Measurements from ENCODE around the gene METTL26.
"Not testable (repeated sequence)": the region's sequence is repeated elsewhere in the genome, so short reads cannot be mapped to it uniquely, and the experiment has no call there.

METTL26 gene

DNA sequence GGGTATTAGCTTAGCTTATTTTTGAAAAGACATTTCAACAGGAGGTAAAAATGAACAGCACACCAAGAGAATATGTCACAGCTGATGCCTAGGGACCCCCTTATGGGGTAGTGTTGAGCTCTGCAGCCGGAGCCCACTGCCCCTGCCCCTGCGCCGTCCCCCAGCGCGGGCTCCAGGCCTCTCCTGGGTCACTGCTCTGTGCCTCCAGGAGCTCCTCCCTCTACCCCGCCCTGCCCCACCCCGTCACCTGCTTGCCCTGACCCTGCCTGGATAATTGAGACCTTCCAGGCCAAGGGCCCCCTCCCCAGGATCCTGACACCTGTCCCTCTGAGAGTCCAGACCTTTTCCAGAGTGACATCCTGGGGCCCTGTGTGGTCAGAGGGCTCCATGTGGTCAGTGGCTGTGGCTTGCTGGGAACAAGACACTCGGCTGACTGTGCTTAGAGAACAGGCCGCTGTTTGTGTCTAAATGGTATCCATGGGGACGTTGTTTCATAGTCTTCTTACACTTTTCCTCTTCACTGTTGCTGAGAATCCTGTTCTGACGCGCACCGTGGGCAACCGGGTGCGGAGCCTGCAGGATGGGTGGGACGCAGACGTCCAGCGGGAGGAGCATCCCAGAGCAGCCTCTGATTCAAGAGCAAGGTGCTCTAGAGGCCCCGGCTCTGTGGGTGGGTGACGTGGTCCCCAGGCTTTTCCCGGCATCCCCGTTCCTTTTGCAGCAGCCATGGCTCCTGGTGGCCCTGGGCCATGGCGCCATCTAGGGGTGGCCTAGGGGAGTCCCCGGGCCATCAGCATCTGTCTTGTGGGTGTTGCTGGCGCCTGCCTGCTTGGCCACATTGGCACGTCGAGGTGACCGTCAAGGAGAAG lies 25.4 kb downstream of the METTL26 start:
- Histone ChIP-seq H3K4me3 (ENCODE audit: low read depth in 1 of 5, low read length in 5 of 5) (no peak overlapping the region), H3K27ac (ENCODE audit: low read depth, low read length) (no peak overlapping the region)

GRCh38 chr16:609984-610383 lies 26.1 kb downstream of the METTL26 start:
- Histone ChIP-seq H3K36me3 (ENCODE audit: control insufficient read depth in 5 of 5, insufficient read depth in 5 of 5, low read length in 5 of 5) (peaks cover 0 to 11% (median 4%) of the 10 kb centered on the region in 5 donors), H3K27ac (ENCODE audit: low read depth, low read length) (no peak overlapping the region), H3K4me1 (ENCODE audit: control insufficient read depth in 5 of 5, insufficient read depth in 5 of 5, low read length in 5 of 5) (peaks cover 0 to 4% (median 0%) of the 10 kb centered on the region in 5 donors), H3K27me3 (ENCODE audit: control insufficient read depth in 5 of 5, insufficient read depth in 4 of 5, low read length in 5 of 5) (no peaks in the 10 kb centered on the region), H3K9ac (ENCODE audit: low read length in 5 of 5) (no peak overlapping the region), H3K4me3 (ENCODE audit: low read depth in 1 of 5, low read length in 5 of 5) (no peak overlapping the region), H3K9me3 (ENCODE audit: control insufficient read depth in 5 of 5, low read length in 5 of 5) (peaks cover 0 to 4% (median 0%) of the 10 kb centered on the region in 5 donors)

More for the DNA sequence above, 25.4 kb downstream of the METTL26 start:
- Histone ChIP-seq H3K9ac (ENCODE audit: low read length in 5 of 5) (no peak overlapping the region), H3K9me3 (ENCODE audit: control insufficient read depth in 5 of 5, low read length in 5 of 5) (no peaks in the 10 kb centered on the region), H3K27me3 (ENCODE audit: control insufficient read depth in 5 of 5, insufficient read depth in 4 of 5, low read length in 5 of 5) (no peaks in the 10 kb centered on the region), H3K4me1 (ENCODE audit: control insufficient read depth in 5 of 5, insufficient read depth in 5 of 5, low read length in 5 of 5) (peaks cover 0 to 4% (median 0%) of the 10 kb centered on the region in 5 donors), H3K36me3 (ENCODE audit: control insufficient read depth in 5 of 5, insufficient read depth in 5 of 5, low read length in 5 of 5) (peaks cover 0 to 11% (median 4%) of the 10 kb centered on the region in 5 donors)

DNA sequence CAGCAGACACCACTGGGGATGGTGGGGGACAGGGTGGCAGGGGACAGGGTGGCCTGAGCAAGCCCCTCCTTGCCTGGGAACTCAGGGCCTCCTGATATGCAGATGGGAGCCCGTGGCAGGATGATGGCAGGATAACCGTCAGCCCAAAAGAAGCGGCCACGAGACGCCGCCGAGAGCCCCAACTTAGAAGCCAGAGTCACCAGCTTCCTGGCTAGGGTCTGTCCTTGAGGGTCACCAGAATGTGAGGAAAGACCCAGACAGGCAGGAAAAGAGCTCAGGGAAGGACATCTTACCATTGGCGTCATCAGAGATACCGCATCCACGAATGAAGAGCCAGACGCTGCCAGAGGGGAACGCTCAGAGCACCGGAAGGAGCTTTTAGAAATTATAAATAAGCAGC lies 26.8 kb downstream of the METTL26 start:
- H3K27ac ChIP-seq (ENCODE audit: low read depth, low read length), result no peak overlapping the region
- no peak overlapping the region for H3K9ac ChIP-seq (ENCODE audit: low read length in 5 of 5)
- no peaks in the 10 kb centered on the region for H3K27me3 ChIP-seq (ENCODE audit: control insufficient read depth in 5 of 5, insufficient read depth in 4 of 5, low read length in 5 of 5)
- H3K9me3 ChIP-seq (ENCODE audit: control insufficient read depth in 5 of 5, low read length in 5 of 5), result peaks cover 0 to 6% (median 0%) of the 10 kb centered on the region in 5 donors
- peaks cover 0 to 5% (median 4%) of the 10 kb centered on the region in 5 donors for H3K36me3 ChIP-seq (ENCODE audit: control insufficient read depth in 5 of 5, insufficient read depth in 5 of 5, low read length in 5 of 5)
- H3K4me1 ChIP-seq (ENCODE audit: control insufficient read depth in 5 of 5, insufficient read depth in 5 of 5, low read length in 5 of 5), result peaks cover 0 to 4% (median 0%) of the 10 kb centered on the region in 5 donors
- no peak overlapping the region for H3K4me3 ChIP-seq (ENCODE audit: low read depth in 1 of 5, low read length in 5 of 5)

DNA sequence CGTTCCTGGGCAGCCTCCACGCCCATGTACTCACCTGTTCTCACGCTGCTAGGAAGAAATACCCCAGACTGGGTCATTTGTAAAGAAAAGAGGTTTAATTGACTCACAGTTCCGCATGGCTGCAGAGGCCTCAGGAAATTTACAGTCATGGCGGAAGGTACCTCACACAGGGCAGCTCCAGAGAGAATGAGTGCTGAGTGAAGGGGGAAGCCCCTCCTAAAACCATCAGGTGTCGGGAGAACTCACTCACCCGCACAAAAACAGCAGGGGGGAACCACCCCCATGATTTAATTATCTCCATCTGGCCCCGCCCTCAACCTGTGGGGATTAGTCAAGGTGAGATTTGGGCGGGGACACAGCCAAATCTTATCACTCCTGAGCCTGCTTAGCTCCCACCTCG lies 28.1 kb downstream of the METTL26 start:
- H3K36me3 ChIP-seq (ENCODE audit: control insufficient read depth in 5 of 5, insufficient read depth in 5 of 5, low read length in 5 of 5), result no peaks in the 10 kb centered on the region
- no peak overlapping the region for H3K9ac ChIP-seq (ENCODE audit: low read length in 5 of 5)
- H3K27me3 ChIP-seq (ENCODE audit: control insufficient read depth in 5 of 5, insufficient read depth in 4 of 5, low read length in 5 of 5), result no peaks in the 10 kb centered on the region
- H3K4me3 ChIP-seq (ENCODE audit: low read depth in 1 of 5, low read length in 5 of 5), result no peak overlapping the region
- no peak overlapping the region for H3K27ac ChIP-seq (ENCODE audit: low read depth, low read length)
- H3K9me3 ChIP-seq (ENCODE audit: control insufficient read depth in 5 of 5, low read length in 5 of 5), result peaks cover 0 to 6% (median 0%) of the 10 kb centered on the region in 5 donors
- peaks cover 0 to 4% (median 0%) of the 10 kb centered on the region in 5 donors for H3K4me1 ChIP-seq (ENCODE audit: control insufficient read depth in 5 of 5, insufficient read depth in 5 of 5, low read length in 5 of 5)

GRCh38 chr16:606656-607307 lies 29.3 kb downstream of the METTL26 start:
- no peak overlapping the region for H3K27ac ChIP-seq (ENCODE audit: low read depth, low read length)
- no peak overlapping the region for H3K4me3 ChIP-seq (ENCODE audit: low read depth in 1 of 5, low read length in 5 of 5)
- H3K27me3 ChIP-seq (ENCODE audit: control insufficient read depth in 5 of 5, insufficient read depth in 4 of 5, low read length in 5 of 5), result no peaks in the 10 kb centered on the region
- H3K36me3 ChIP-seq (ENCODE audit: control insufficient read depth in 5 of 5, insufficient read depth in 5 of 5, low read length in 5 of 5), result no peaks in the 10 kb centered on the region
- H3K9ac ChIP-seq (ENCODE audit: low read length in 5 of 5), result no peak overlapping the region
- H3K4me1 ChIP-seq (ENCODE audit: control insufficient read depth in 5 of 5, insufficient read depth in 5 of 5, low read length in 5 of 5), result peaks cover 0 to 4% (median 0%) of the 10 kb centered on the region in 5 donors
- H3K9me3 ChIP-seq (ENCODE audit: control insufficient read depth in 5 of 5, low read length in 5 of 5), result peaks cover 0 to 6% (median 0%) of the 10 kb centered on the region in 5 donors

- Histone ChIP-seq H3K4me3 (ENCODE audit: low read depth in 1 of 5, low read length in 5 of 5) (no peak overlapping the region), H3K9ac (ENCODE audit: low read length in 5 of 5) (no peak overlapping the region), H3K27ac (ENCODE audit: low read depth, low read length) (no peak overlapping the region), H3K4me1 (ENCODE audit: control insufficient read depth in 5 of 5, insufficient read depth in 5 of 5, low read length in 5 of 5) (no peaks in the 10 kb centered on the region), H3K27me3 (ENCODE audit: control insufficient read depth in 5 of 5, insufficient read depth in 4 of 5, low read length in 5 of 5) (no peaks in the 10 kb centered on the region), H3K36me3 (ENCODE audit: control insufficient read depth in 5 of 5, insufficient read depth in 5 of 5, low read length in 5 of 5) (peaks cover 0 to 12% (median 5%) of the 10 kb centered on the region in 5 donors), H3K9me3 (ENCODE audit: control insufficient read depth in 5 of 5, low read length in 5 of 5) (peaks cover 0 to 6% (median 0%) of the 10 kb centered on the region in 5 donors)
Observed at GRCh38 chr16:603933-604332, 32.2 kb downstream of the METTL26 start.

- no peak overlapping the region for H3K27ac ChIP-seq (ENCODE audit: low read depth, low read length)
- H3K4me3 ChIP-seq (ENCODE audit: low read depth in 1 of 5, low read length in 5 of 5), result no peak overlapping the region
- H3K9me3 ChIP-seq (ENCODE audit: control insufficient read depth in 5 of 5, low read length in 5 of 5), result peaks cover 0 to 6% (median 0%) of the 10 kb centered on the region in 5 donors
- no peaks in the 10 kb centered on the region for H3K4me1 ChIP-seq (ENCODE audit: control insufficient read depth in 5 of 5, insufficient read depth in 5 of 5, low read length in 5 of 5)
- H3K9ac ChIP-seq (ENCODE audit: low read length in 5 of 5), result no peak overlapping the region
- peaks cover 0 to 24% (median 12%) of the 10 kb centered on the region in 5 donors for H3K36me3 ChIP-seq (ENCODE audit: control insufficient read depth in 5 of 5, insufficient read depth in 5 of 5, low read length in 5 of 5)
- H3K27me3 ChIP-seq (ENCODE audit: control insufficient read depth in 5 of 5, insufficient read depth in 4 of 5, low read length in 5 of 5), result no peaks in the 10 kb centered on the region
Observed at GRCh38 chr16:600781-601180, 35.3 kb downstream of the METTL26 start.

- Histone ChIP-seq H3K27ac (ENCODE audit: low read depth, low read length) (no peak overlapping the region), H3K9ac (ENCODE audit: low read length in 5 of 5) (no peak overlapping the region)
Observed at GRCh38 chr16:598823-599739, 37.0 kb downstream of the METTL26 start.

GRCh38 chr16:597655-598054 lies 38.5 kb downstream of the METTL26 start:
- H3K36me3 ChIP-seq (ENCODE audit: control insufficient read depth in 5 of 5, insufficient read depth in 5 of 5, low read length in 5 of 5), result peaks cover 0 to 31% (median 14%) of the 10 kb centered on the region in 5 donors

More at GRCh38 chr16:598823-599739, 37.0 kb downstream of the METTL26 start:
- Histone ChIP-seq H3K36me3 (ENCODE audit: control insufficient read depth in 5 of 5, insufficient read depth in 5 of 5, low read length in 5 of 5) (peaks cover 0 to 24% (median 12%) of the 10 kb centered on the region in 5 donors), H3K9me3 (ENCODE audit: control insufficient read depth in 5 of 5, low read length in 5 of 5) (no peaks in the 10 kb centered on the region), H3K4me1 (ENCODE audit: control insufficient read depth in 5 of 5, insufficient read depth in 5 of 5, low read length in 5 of 5) (no peaks in the 10 kb centered on the region), H3K27me3 (ENCODE audit: control insufficient read depth in 5 of 5, insufficient read depth in 4 of 5, low read length in 5 of 5) (no peaks in the 10 kb centered on the region), H3K4me3 (ENCODE audit: low read depth in 1 of 5, low read length in 5 of 5) (no peak overlapping the region)

More at GRCh38 chr16:597655-598054, 38.5 kb downstream of the METTL26 start:
- peaks cover 6 to 11% (median 8%) of the 10 kb centered on the region in 5 donors for H3K4me1 ChIP-seq (ENCODE audit: control insufficient read depth in 5 of 5, insufficient read depth in 5 of 5, low read length in 5 of 5)
- H3K9ac ChIP-seq (ENCODE audit: low read length in 5 of 5); H3K27ac ChIP-seq (ENCODE audit: low read depth, low read length); H3K27me3 ChIP-seq (ENCODE audit: control insufficient read depth in 5 of 5, insufficient read depth in 4 of 5, low read length in 5 of 5); H3K9me3 ChIP-seq (ENCODE audit: control insufficient read depth in 5 of 5, low read length in 5 of 5); H3K4me3 ChIP-seq (ENCODE audit: low read depth in 1 of 5, low read length in 5 of 5): not testable (repeated sequence)
